ENCODE results near the gene SCNN1A.

Gene SCNN1A

DNA sequence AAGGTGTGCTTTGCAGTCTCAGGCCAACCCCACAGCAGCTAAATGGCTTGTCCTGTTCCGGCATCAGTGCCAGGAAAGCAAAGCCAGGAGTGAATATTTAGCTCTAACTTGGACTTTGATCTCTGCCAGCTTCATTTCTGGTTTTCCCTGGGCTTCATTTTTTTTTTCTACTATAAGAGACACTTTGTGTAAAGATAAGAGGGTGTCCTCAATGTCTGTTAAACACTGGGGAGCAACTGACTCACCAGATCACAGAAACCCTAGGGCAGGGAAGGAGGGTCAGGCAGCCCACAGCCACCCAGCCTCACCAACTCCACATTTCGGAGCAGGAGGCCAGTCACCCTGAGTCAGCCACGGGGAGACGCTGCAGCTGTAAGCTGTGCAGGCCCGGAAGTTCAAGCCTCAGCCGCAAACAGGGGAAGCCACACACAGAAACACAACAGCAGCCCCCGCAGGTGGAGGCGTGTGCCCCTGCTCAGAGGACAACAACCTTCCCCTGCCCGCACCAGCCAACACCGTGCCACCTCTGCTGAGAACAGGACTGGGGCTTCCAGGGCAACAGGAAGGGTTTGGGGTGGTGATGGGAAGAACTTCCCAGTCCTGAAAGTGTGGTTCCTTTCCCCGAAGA is 39.8 kb downstream of the SCNN1A start:
- peak; percentile 68 to 83 for DNase-seq (ENCODE audit: extremely low read depth in 1 of 2, low read depth in 1 of 2)

DNA sequence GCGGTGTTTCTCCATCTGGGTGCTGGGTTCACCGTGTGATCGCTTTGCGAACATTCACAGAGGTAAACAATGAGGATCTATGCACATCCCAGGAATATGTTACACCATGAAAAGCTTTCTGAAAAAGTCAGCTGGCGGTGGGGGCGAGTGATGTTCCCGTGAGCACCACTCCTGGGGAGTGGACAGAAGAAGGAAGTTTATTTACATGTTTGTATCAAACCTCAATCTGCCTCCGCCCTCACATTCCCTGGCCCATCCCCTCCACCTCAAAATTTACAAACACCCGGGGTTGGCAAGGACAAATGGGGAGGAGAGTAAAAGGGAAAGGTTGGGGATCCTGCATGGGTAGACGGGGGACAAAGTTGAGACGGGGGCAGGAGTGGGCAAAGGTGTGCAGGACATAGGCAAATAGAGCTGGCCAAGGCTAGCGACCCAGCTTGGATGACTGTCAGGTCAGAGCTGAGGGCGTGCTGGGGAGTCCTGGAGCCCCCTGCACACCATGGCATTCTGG is 40.4 kb downstream of the SCNN1A start:
- no peak for DNase-seq (ENCODE audit: extremely low read depth in 1 of 2, low read depth in 1 of 2)

GRCh38 chr12:6334359-6334758 is 41.0 kb downstream of the SCNN1A start:
- DNase-seq (ENCODE audit: extremely low read depth in 1 of 2, low read depth in 1 of 2): no peak

GRCh38 chr12:6333566-6333965 is 41.8 kb downstream of the SCNN1A start:
- no peak for DNase-seq (ENCODE audit: extremely low read depth in 1 of 2, low read depth in 1 of 2)

GRCh38 chr12:6333029-6333428 is 42.3 kb downstream of the SCNN1A start:
- DNase-seq (ENCODE audit: extremely low read depth in 1 of 2, low read depth in 1 of 2): no peak

DNA sequence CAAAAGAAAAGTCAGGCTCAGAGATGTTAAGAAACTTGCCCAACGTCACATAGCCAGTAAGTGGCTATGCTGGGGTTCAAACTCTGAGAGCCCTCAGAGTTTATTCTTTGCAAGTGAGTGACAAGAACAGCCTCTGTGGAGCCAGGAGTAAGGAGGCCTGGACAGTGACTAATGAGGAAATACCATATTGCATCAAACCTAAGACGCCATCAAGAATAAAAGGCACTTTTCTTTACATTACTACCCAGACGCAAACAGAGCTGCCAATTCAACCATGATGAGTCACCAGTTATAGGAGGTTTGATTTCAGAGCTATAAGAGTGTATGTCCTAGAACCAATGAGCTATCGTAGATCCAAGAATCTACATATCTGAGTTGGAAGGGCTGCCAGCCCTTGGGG is 42.9 kb downstream of the SCNN1A start:
- DNase-seq (ENCODE audit: extremely low read depth in 1 of 2, low read depth in 1 of 2): no peak

DNA sequence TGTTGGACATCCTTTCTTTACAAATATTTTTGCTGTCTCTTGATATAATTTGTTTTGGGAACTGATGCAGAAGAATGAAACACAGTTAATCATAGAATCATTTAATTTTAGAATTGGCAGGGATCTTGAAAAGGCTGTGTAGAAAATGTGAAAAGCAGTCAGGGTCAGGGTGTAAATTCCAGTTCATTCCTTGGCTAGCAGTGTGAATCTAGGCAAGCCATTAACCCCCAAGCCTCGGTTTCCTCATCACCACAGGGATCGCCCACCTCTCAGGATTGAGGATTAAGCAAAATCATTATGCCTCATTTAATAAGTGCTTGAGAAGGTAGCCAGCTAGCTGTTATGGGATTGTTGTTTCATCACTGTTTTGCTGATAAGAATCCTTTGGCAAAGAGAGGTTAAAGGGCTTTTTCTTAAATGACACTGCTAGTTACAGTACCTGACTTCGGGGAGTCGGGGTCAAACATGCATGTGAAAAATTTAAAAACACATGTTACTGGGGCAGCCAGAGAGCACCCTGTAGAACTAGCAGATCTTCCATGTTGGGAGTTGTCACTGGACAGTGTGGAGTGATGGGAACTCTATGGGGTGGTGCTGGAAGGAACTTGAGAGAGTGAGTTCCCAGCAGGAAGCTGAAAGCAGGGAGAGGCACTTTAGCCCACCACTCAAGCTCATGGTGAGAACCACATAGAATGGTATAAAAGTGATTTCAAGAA is 44.2 kb downstream of the SCNN1A start:
- DNase-seq (ENCODE audit: extremely low read depth in 1 of 2, low read depth in 1 of 2): no peak

- no peak for DNase-seq (ENCODE audit: extremely low read depth in 1 of 2, low read depth in 1 of 2)
These were observed 45.2 kb downstream of the SCNN1A start for GRCh38 chr12:6330192-6330591.

GRCh38 chr12:6329703-6330064 is 45.7 kb downstream of the SCNN1A start:
- DNase-seq (ENCODE audit: extremely low read depth in 1 of 2, low read depth in 1 of 2): no peak

DNA sequence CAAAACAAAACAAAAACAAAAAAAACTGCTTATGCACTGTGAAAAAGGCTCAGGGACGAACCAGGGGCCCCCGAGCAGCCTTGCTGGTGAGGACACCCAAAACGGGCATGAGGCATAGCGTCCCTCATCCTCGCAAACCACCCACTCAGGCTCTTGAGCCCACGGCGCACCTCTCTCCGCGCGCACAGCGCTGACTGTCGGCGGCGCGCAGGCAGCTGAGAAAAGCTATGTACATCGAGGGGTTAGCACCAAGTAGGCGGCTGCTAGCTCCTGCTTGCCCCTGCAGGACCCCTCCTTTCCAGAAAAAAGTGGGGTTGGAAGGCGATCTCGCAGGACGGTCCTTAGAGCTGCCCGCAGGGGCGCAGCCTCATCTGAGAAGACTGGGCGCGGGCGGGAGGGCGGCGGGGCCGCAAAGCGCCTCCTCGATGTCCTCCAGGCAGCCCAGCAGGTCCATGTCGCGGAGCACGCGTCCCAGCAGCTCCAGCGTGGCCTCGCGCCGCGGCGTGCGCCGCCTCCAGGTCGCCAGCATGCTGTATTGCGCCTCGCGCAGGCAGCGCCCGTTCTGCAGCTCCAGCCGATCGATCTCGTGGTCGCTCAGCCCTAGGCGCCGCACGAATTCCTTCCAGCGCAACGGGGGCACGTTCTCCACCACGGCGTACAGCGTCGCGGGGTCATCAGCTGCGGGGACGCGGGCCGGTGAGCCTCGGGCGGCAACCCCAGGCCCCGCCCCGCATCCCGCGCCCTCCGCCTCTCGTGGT is 46.2 kb downstream of the SCNN1A start:
- DNase-seq (ENCODE audit: extremely low read depth in 1 of 2, low read depth in 1 of 2): no peak

DNA sequence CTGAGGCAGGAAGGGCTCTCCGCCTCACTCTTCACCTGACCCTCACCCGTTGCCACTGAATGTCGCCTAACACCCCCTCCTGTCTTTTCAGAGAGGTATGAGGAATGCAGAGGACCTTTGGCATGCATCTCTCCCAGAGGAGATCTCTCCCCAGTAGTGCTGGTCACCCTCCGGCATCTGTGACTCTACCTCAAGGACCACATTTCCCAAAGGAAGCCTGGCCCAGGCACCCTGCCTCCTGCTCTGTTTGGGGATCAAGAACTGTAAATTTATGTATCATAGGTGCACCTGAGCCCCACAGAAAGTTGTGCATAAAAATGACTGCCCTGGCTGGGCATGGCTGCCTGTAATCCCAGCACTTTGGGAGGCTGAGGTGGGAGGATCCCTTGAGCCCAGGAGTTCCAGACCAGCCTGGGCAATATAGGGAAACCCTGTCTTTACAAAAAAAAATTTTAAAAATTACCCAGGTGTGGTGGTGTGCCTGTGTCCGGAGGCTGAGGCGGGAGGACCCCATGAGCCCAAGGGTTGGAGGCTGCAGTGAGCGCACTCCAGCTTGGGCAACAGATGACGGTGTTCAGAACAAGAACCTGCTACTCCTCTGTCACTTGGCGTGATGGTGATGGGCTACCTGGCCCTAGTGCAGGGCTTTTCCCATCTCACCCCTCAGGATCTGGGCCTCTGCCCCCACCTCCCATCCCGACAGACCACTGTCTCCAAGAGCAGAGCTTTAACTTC is 47.2 kb downstream of the SCNN1A start:
- DNase-seq (ENCODE audit: extremely low read depth in 1 of 2, low read depth in 1 of 2): no peak

GRCh38 chr12:6327229-6328041 is 47.9 kb downstream of the SCNN1A start:
- DNase-seq (ENCODE audit: extremely low read depth in 1 of 2, low read depth in 1 of 2): no peak

GRCh38 chr12:6326316-6327228 is 48.8 kb downstream of the SCNN1A start:
- DNase-seq (ENCODE audit: extremely low read depth in 1 of 2, low read depth in 1 of 2): no peak

- DNase-seq (ENCODE audit: extremely low read depth in 1 of 2, low read depth in 1 of 2): no peak
These were observed 50.2 kb downstream of the SCNN1A start for GRCh38 chr12:6324936-6325750.

DNA sequence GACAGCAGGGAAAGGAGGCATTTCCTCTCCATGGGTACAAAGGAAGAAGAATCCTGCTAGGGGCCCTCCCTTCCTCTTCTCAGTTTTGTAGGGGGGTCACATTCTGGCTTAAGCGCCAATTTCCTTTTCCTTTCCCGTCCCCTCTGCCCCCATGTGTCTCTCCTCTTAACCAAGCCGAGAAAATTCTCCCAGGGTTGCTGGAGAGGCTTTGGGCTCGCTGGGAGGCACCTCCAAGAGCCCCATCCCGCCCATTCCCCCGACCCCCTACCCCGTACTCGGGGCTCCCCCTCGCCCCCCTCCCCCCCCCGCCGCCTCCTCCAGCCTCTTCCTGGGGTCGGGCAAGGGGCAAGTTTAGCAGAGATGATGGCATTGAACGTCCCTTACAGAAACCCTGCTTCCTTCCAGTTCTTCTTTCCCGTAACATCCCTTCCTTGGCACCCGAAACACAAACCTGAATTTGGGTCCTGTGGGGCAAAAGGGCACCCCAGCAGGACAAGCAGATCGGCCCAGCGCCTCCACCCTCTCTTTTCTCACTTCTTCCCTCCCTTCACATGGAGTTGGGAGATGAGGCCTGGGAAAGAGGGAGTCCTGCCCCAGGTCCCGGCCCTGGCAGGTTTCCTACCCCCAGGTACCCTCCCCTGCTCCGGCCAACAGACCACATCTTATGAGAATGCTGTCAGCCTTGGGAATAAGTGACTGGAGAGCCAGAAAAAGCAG is 51.2 kb downstream of the SCNN1A start:
- no peak for DNase-seq (ENCODE audit: extremely low read depth in 1 of 2, low read depth in 1 of 2)

DNA sequence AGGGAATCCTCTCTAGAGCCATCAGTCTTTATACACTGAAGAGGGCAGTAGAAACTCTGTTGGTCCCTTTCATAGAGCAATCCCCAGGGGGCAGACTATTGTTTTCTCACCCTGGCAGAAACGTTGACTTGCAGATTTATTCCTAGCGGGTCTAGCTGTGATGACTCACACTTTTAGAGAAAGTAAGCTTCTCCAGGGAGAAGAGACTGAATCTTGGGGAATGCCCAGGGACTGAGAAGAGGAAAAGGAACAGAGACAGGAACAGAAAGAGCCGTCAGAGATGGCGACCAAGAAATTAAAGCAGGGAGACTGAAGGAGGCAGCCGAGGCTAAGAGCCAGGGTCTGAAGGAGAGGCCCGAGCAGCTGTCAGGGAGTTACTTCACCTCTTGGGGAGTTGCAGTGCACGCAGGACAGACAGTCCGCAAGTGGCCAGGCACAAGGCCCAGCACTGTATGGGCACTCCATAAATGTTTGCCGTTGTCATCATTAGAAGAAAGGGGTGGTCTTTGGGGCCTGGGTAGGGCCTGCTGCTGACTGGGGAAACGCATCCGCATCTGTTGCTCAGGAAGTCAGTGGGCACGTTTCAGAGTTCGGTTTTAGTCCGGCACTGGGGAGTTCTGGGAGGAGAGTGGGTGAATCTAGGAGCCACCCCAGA is 51.9 kb downstream of the SCNN1A start:
- DNase-seq (ENCODE audit: extremely low read depth in 1 of 2, low read depth in 1 of 2): no peak

GRCh38 chr12:6322969-6323339 is 52.4 kb downstream of the SCNN1A start:
- DNase-seq (ENCODE audit: extremely low read depth in 1 of 2, low read depth in 1 of 2): no peak

Data from activated CD8-positive, alpha-beta memory T cell treated with anti-CD3 and anti-CD28 coated beads for 1 hour (primary cell).